Measurements from ENCODE around the gene LCN2. TPM values are rescaled to one million over a fixed set of nuclear protein-coding genes. Genes with fewer than 3 reads are reported as not detected.

LCN2 gene
- total and polyA plus RNA-seq, 3 donors from 2014 or later = 2.2 TPM; not detected in 2

GRCh38 chr9:128114326-128115186 lies 34.7 kb upstream of the LCN2 start:
- 87 to 90% methylated on average over 16 to 29 of the region's 29 CpGs for WGBS, 2 donors
- H3K27ac ChIP-seq = no peak overlapping the region
- intact Hi-C loops (cut with DNase I; ENCODE audit: low total_unique reads) = loop anchor here (5.0 kb wide), 1 partner anchor 172 kb away; no protein-coding TSS in a partner anchor

GRCh38 chr9:128115187-128116103 lies 33.8 kb upstream of the LCN2 start:
- intact Hi-C loops (cut with DNase I; ENCODE audit: low total_unique reads) = loop anchor here (5.0 kb wide), 1 partner anchor 173 kb away; no protein-coding TSS in a partner anchor
- TF ChIP-seq POLR2A (IDR thresholded peaks at IDR 0.05) (no peak), CTCF (IDR thresholded peaks at IDR 0.05) (no peak)
- H3K27me3 ChIP-seq = no peaks in the 10 kb centered on the region
- no peaks in the 10 kb centered on the region for H3K9me3 ChIP-seq
- no peak for DNase-seq
- H3K27ac ChIP-seq = no peak overlapping the region
- H3K4me1 ChIP-seq = peaks cover 3% of the 10 kb centered on the region
- no peak overlapping the region for H3K4me3 ChIP-seq
- H3K36me3 ChIP-seq (ENCODE audit: low read depth, missing control alignments) = no peaks in the 10 kb centered on the region
- 90 to 97% methylated on average over 6 to 26 of the region's 26 CpGs for WGBS, 2 donors

More at GRCh38 chr9:128114326-128115186, 34.7 kb upstream of the LCN2 start:
- no peak for TF ChIP-seq CTCF (IDR thresholded peaks at IDR 0.05)
- no peaks in the 10 kb centered on the region for H3K9me3 ChIP-seq
- DNase-seq = no peak
- no peak overlapping the region for H3K4me3 ChIP-seq
- peaks cover 3% of the 10 kb centered on the region for H3K4me1 ChIP-seq
- H3K27me3 ChIP-seq = no peaks in the 10 kb centered on the region
- no peaks in the 10 kb centered on the region for H3K36me3 ChIP-seq (ENCODE audit: low read depth, missing control alignments)

GRCh38 chr9:128116104-128117083 lies 32.9 kb upstream of the LCN2 start:
- Histone ChIP-seq H3K36me3 (ENCODE audit: low read depth, missing control alignments) (no peaks in the 10 kb centered on the region), H3K4me3 (no peak overlapping the region), H3K9me3 (no peaks in the 10 kb centered on the region), H3K4me1 (peaks cover 3% of the 10 kb centered on the region), H3K27me3 (no peaks in the 10 kb centered on the region), H3K27ac (no peak overlapping the region)
- 82% methylated on average over 15 to 16 of the region's 16 CpGs for WGBS, 2 donors
- TF ChIP-seq CTCF (IDR thresholded peaks at IDR 0.05) (no peak), POLR2A (IDR thresholded peaks at IDR 0.05) (no peak)
- no peak for DNase-seq
- intact Hi-C loops (cut with DNase I; ENCODE audit: low total_unique reads) = loop anchor here (5.0 kb wide), 1 partner anchor 174 kb away; no protein-coding TSS in a partner anchor
